ENCODE results near the gene AIPL1.

Gene AIPL1

GRCh38 chr17:6429266-6429665 is 5.7 kb downstream of the AIPL1 start (continued):
- TF ChIP-seq CSRNP3 (CRISPR knock-in tag; IDR thresholded peaks at IDR 0.05) (no peak), ZC3H10 (CRISPR knock-in tag; IDR thresholded peaks at IDR 0.05) (no peak)

- TF ChIP-seq OSR1 (CRISPR knock-in tag; IDR thresholded peaks at IDR 0.05) (no peak), BACH2 (CRISPR knock-in tag; IDR thresholded peaks at IDR 0.05; ENCODE audit: borderline replicate concordance) (no peak), CSDC2 (CRISPR knock-in tag; IDR thresholded peaks at IDR 0.05) (no peak), PPARA (CRISPR knock-in tag; IDR thresholded peaks at IDR 0.05; ENCODE audit: borderline replicate concordance) (no peak), ARNTL (CRISPR knock-in tag; IDR thresholded peaks at IDR 0.05; ENCODE audit: borderline replicate concordance, low read depth) (no peak), ISL1 (CRISPR knock-in tag; IDR thresholded peaks at IDR 0.05) (no peak), TSHZ2 (CRISPR knock-in tag; IDR thresholded peaks at IDR 0.05) (no peak), ZFP3 (CRISPR knock-in tag; IDR thresholded peaks at IDR 0.05) (no peak), PATZ1 (CRISPR knock-in tag; IDR thresholded peaks at IDR 0.05; ENCODE audit: borderline replicate concordance) (no peak), ZC3H10 (CRISPR knock-in tag; IDR thresholded peaks at IDR 0.05) (no peak)
Observed at GRCh38 chr17:6428207-6428965, 6.5 kb downstream of the AIPL1 start.

GRCh38 chr17:6427279-6427781 is 7.6 kb downstream of the AIPL1 start:
- peak; percentile 27; the same call in 2 of the 3 replicates for ATAC-seq

More at GRCh38 chr17:6428207-6428965, 6.5 kb downstream of the AIPL1 start:
- ATAC-seq = no peak; the same call in 2 of the 3 replicates

More at GRCh38 chr17:6427279-6427781, 7.6 kb downstream of the AIPL1 start:
- TF ChIP-seq SNAI2 (CRISPR knock-in tag; IDR thresholded peaks at IDR 0.05) (no peak), OSR1 (CRISPR knock-in tag; IDR thresholded peaks at IDR 0.05) (no peak), ZFP30 (CRISPR knock-in tag; IDR thresholded peaks at IDR 0.05) (no peak), TCF4 (CRISPR knock-in tag; IDR thresholded peaks at IDR 0.05; ENCODE audit: borderline replicate concordance) (no peak), PATZ1 (CRISPR knock-in tag; IDR thresholded peaks at IDR 0.05; ENCODE audit: borderline replicate concordance) (no peak), TSHZ2 (CRISPR knock-in tag; IDR thresholded peaks at IDR 0.05) (no peak), ZC3H10 (CRISPR knock-in tag; IDR thresholded peaks at IDR 0.05) (no peak), TOX (CRISPR knock-in tag; IDR thresholded peaks at IDR 0.05; ENCODE audit: borderline replicate concordance) (no peak), ZNF8 (CRISPR knock-in tag; IDR thresholded peaks at IDR 0.05) (no peak), PPARA (CRISPR knock-in tag; IDR thresholded peaks at IDR 0.05; ENCODE audit: borderline replicate concordance) (no peak), ZNF565 (CRISPR knock-in tag; conservative IDR thresholded peaks at IDR 0.05; ENCODE audit: low read depth) (no peak), POU6F1 (CRISPR knock-in tag; IDR thresholded peaks at IDR 0.05; ENCODE audit: borderline replicate concordance, low read depth) (no peak), CSDC2 (CRISPR knock-in tag; IDR thresholded peaks at IDR 0.05) (no peak), BACH2 (CRISPR knock-in tag; IDR thresholded peaks at IDR 0.05; ENCODE audit: borderline replicate concordance) (no peak)
